Ovary (tissue), 9 donors: ENCODE results near the gene DCAF8L2. TPM values are rescaled to one million over a fixed set of nuclear protein-coding genes. Genes with fewer than 3 reads are reported as not detected.

Experiments
- DNase-seq, 5 donors: peaks; one replicate each; pipeline ENCODE4 v3.0.0-alpha.2; 2019 to 2020
- H3K27ac ChIP-seq, 2 donors: fragments of 200-600 bp; one replicate each; pipeline versions ENCODE4 v1.5.1 to v1.8.0; 2019 to 2022
- H3K27me3 ChIP-seq: fragments of 200-600 bp; one replicate; pipeline ENCODE4 v1.8.0; 2022
- H3K36me3 ChIP-seq: fragments of 200-600 bp; sonication (generic); one replicate; pipeline ENCODE4 v1.5.1; 2019
- H3K4me1 ChIP-seq: one replicate; pipeline ENCODE4 v1.8.1; 2013; ENCODE audit warnings: mild to moderate bottlenecking, moderate library complexity; ENCODE audit not compliant: insufficient read depth
- H3K4me3 ChIP-seq: fragments of 200-600 bp; sonication (generic); one replicate; pipeline ENCODE4 v1.5.1; 2017
- H3K9me3 ChIP-seq, 2 donors: fragments of 200-600 bp in 1 of 2; sonication (generic) in 1 of 2; one replicate each; pipeline versions ENCODE4 v1.5.1 to v1.8.1; 2013 to 2019; ENCODE audit warnings: mild to moderate bottlenecking in 1 of 2, moderate library complexity in 1 of 2
- CTCF ChIP-seq, 3 donors: fragments of 450-650 bp in 2 of 3; fragments of 200-600 bp in 1 of 3; IDR thresholded peaks; one replicate each; pipeline versions ENCODE4 v1.5.1 to v1.8.0; 2016 to 2022; ENCODE audit warnings: antibody characterized with exemption in 3 of 3, mild to moderate bottlenecking in 1 of 3
- EP300 ChIP-seq: sonication (generic); formaldehyde crosslinking; IDR thresholded peaks from one replicate; pipeline ENCODE4 v1.6.1; 2017; ENCODE audit warnings: antibody characterized with exemption
- POLR2A ChIP-seq: fragments of 450-650 bp; IDR thresholded peaks from one replicate; pipeline ENCODE4 v1.6.1; 2017; ENCODE audit warnings: antibody characterized with exemption, mild to moderate bottlenecking, moderate library complexity
- WGBS, 3 donors: extraction: QIAGEN DNeasy Blood & Tissue Kit in 1 of 3; methylation state at CpG; one replicate each; pipeline versions ENCODE4 v1.1.5 to v1.1.7; 2013 to 2017; 5-methylcytosine and 5-hydroxymethylcytosine counted together
- intact Hi-C, 4 donors: fragments of 100-400 bp; cut with DNase I; formaldehyde crosslinking; loops; one replicate each; pipeline versions ENCODE4 v1.11.0 to v1.15.1; 2022 to 2023
- polyA plus RNA-seq, 2 donors: library from polyadenylated mRNA; stranded (reverse); fragments of 200-250 nt in 1 of 2; fragments of 350-450 nt in 1 of 2; fragmentation: Illumina TruSeq in 1 of 2; extraction: RNeasy Lipid Tissue Mini Kit (QIAGEN cat#74804) in 1 of 2; gene quantifications; one replicate each; pipeline ENCODE4 v1.2.3, GENCODE V29; 2013 to 2014
- total RNA-seq, 7 donors: library from RNA; depleted of rRNA in 2 of 7; stranded (reverse); fragments of >200 nt in 2 of 7; fragmentation: NEBNext Ultra II Directional in 3 of 7; extraction: Animal tissue kit (Norgen Biotek cat#: 25700) in 3 of 7; gene quantifications; one replicate each; pipeline versions ENCODE4 v1.1.0 to v1.2.4, GENCODE V29; 2016 to 2023
- donor health status: DM: no; HTN: no; CAD: no; lungs with moderate emphysema.
- donor health status: DM: no; HTN: no; CAD: no.
- donor health status: Bipolar disorder and iron deficiency.
- donor health status: DM: yes; HTN: yes; CAD: no.
- donor health status: DM: no; HTN: no; CAD: no.
- donor health status: DM: yes; HTN: yes; CAD: no.

The DCAF8L2 gene
- total and polyA plus RNA-seq, 9 donors = 0.27 to 10.1 (median 1.1) TPM; not detected in 2

GRCh38 chrX:27597508-27597907 lies 7.4 kb downstream of the DCAF8L2 start:
- Histone ChIP-seq H3K27ac (no peak overlapping the region), H3K27me3 (no peaks in the 10 kb centered on the region), H3K36me3 (no peaks in the 10 kb centered on the region), H3K9me3 (no peaks in the 10 kb centered on the region), H3K4me3 (no peak overlapping the region), H3K4me1 (no peaks in the 10 kb centered on the region)
- 66 to 74% (median 68%) methylated on average over 2 of the region's 2 CpGs for WGBS, 3 donors
- intact Hi-C loops = no loop called here
- no peak for DNase-seq
- no peak for TF ChIP-seq CTCF (IDR thresholded peaks at IDR 0.05)
- no peak for TF ChIP-seq POLR2A
- no peak for TF ChIP-seq EP300

GRCh38 chrX:27598312-27598711 lies 8.2 kb downstream of the DCAF8L2 start:
- intact Hi-C loops = no loop called here
- Histone ChIP-seq H3K4me3 (no peak overlapping the region), H3K4me1 (no peaks in the 10 kb centered on the region), H3K36me3 (no peaks in the 10 kb centered on the region), H3K27me3 (no peaks in the 10 kb centered on the region), H3K9me3 (no peaks in the 10 kb centered on the region), H3K27ac (no peak overlapping the region)
- TF ChIP-seq EP300 (no peak), POLR2A (no peak), CTCF (IDR thresholded peaks at IDR 0.05) (no peak)
- 27 to 35% (median 34%) methylated on average over 9 of the region's 9 CpGs for WGBS, 3 donors
- DNase-seq = peak in 2 of 5 donors; percentile 13 to 60

- Histone ChIP-seq H3K27ac (no peak overlapping the region), H3K4me3 (no peak overlapping the region), H3K4me1 (no peaks in the 10 kb centered on the region), H3K27me3 (no peaks in the 10 kb centered on the region), H3K36me3 (no peaks in the 10 kb centered on the region), H3K9me3 (no peaks in the 10 kb centered on the region)
- DNase-seq = no peak
- no peak for TF ChIP-seq EP300
- TF ChIP-seq CTCF (IDR thresholded peaks at IDR 0.05) = no peak
- no peak for TF ChIP-seq POLR2A
- WGBS, 3 donors = 63 to 75% (median 69%) methylated on average over 4 of the region's 4 CpGs
- intact Hi-C loops = no loop called here
These were observed 9.8 kb downstream of the DCAF8L2 start for GRCh38 chrX:27599928-27600327.

GRCh38 chrX:27600686-27601085 lies 10.5 kb downstream of the DCAF8L2 start:
- H3K9me3 ChIP-seq = no peaks in the 10 kb centered on the region
- no peak overlapping the region for H3K4me3 ChIP-seq
- TF ChIP-seq POLR2A (no peak), CTCF (IDR thresholded peaks at IDR 0.05) (no peak), EP300 (no peak)
- no peak overlapping the region for H3K27ac ChIP-seq
- 60 to 79% (median 65%) methylated on average over 2 of the region's 2 CpGs for WGBS, 3 donors
- intact Hi-C loops = no loop called here
- H3K36me3 ChIP-seq = no peaks in the 10 kb centered on the region
- H3K4me1 ChIP-seq = no peaks in the 10 kb centered on the region
- DNase-seq = no peak
- no peaks in the 10 kb centered on the region for H3K27me3 ChIP-seq
